ENCODE measurements around the gene CCDC197. TPM values are rescaled to one million over a fixed set of nuclear protein-coding genes. Genes with fewer than 3 reads are reported as not detected.

CCDC197 gene
- total and polyA plus RNA-seq, 4 donors: not detected

GRCh38 chr14:94014382-94014781 is 17.3 kb downstream of the CCDC197 start:
- no peak for DNase-seq
- Histone ChIP-seq H3K36me3 (ENCODE audit: control insufficient read depth in 4 of 4, insufficient read depth in 4 of 4, low read length in 4 of 4) (no peaks in the 10 kb centered on the region), H3K9ac (ENCODE audit: insufficient read depth in 1 of 2, low read length in 2 of 2) (no peak overlapping the region), H3K9me3 (ENCODE audit: control insufficient read depth in 4 of 4, insufficient read depth in 3 of 4, low read length in 3 of 4) (no peaks in the 10 kb centered on the region), H3K27me3 (ENCODE audit: control insufficient read depth in 3 of 3, insufficient read depth in 3 of 3, low read length in 2 of 3) (peaks cover 0 to 3% (median 0%) of the 10 kb centered on the region in 3 donors), H3K4me3 (no peak overlapping the region), H3K4me1 (ENCODE audit: control insufficient read depth in 5 of 5, insufficient read depth in 5 of 5, low read length in 5 of 5) (no peaks in the 10 kb centered on the region), H3K27ac (ENCODE audit: low read depth in 1 of 2, low read length in 1 of 2) (no peak overlapping the region)
- TF ChIP-seq CTCF (IDR thresholded peaks at IDR 0.05; ENCODE audit: control extremely low read depth, extremely low read depth): no peak
- 76 to 82% methylated on average over 6 of the region's 6 CpGs for whole genome bisulfite sequencing, 2 donors
- no peak for ATAC-seq (ENCODE audit: insufficient read depth, low FRiP score)

GRCh38 chr14:94015223-94015622 is 18.1 kb downstream of the CCDC197 start:
- no peak for TF ChIP-seq CTCF (IDR thresholded peaks at IDR 0.05; ENCODE audit: control extremely low read depth, extremely low read depth)
- H3K4me1 ChIP-seq (ENCODE audit: control insufficient read depth in 5 of 5, insufficient read depth in 5 of 5, low read length in 5 of 5): no peaks in the 10 kb centered on the region
- no peak for DNase-seq
- no peak overlapping the region for H3K27ac ChIP-seq (ENCODE audit: low read depth in 1 of 2, low read length in 1 of 2)
- H3K9ac ChIP-seq (ENCODE audit: insufficient read depth in 1 of 2, low read length in 2 of 2): no peak overlapping the region
- peaks cover 0 to 3% (median 0%) of the 10 kb centered on the region in 3 donors for H3K27me3 ChIP-seq (ENCODE audit: control insufficient read depth in 3 of 3, insufficient read depth in 3 of 3, low read length in 2 of 3)
- no peaks in the 10 kb centered on the region for H3K36me3 ChIP-seq (ENCODE audit: control insufficient read depth in 4 of 4, insufficient read depth in 4 of 4, low read length in 4 of 4)
- no peak overlapping the region for H3K4me3 ChIP-seq
- no peak for ATAC-seq (ENCODE audit: insufficient read depth, low FRiP score)
- 84 to 100% methylated on average over 2 of the region's 2 CpGs for WGBS, 2 donors
- H3K9me3 ChIP-seq (ENCODE audit: control insufficient read depth in 4 of 4, insufficient read depth in 3 of 4, low read length in 3 of 4): no peaks in the 10 kb centered on the region

- 83 to 91% methylated on average over 8 of the region's 8 CpGs for WGBS, 2 donors
These were observed 19.4 kb downstream of the CCDC197 start for GRCh38 chr14:94016446-94016976.

More at GRCh38 chr14:94016446-94016976, 19.4 kb downstream of the CCDC197 start:
- TF ChIP-seq CTCF (IDR thresholded peaks at IDR 0.05; ENCODE audit: control extremely low read depth, extremely low read depth): no peak
- Histone ChIP-seq H3K27me3 (ENCODE audit: control insufficient read depth in 3 of 3, insufficient read depth in 3 of 3, low read length in 2 of 3) (peaks cover 0 to 3% (median 0%) of the 10 kb centered on the region in 3 donors), H3K4me3 (no peak overlapping the region), H3K36me3 (ENCODE audit: control insufficient read depth in 4 of 4, insufficient read depth in 4 of 4, low read length in 4 of 4) (no peaks in the 10 kb centered on the region), H3K27ac (ENCODE audit: low read depth in 1 of 2, low read length in 1 of 2) (no peak overlapping the region), H3K9ac (ENCODE audit: insufficient read depth in 1 of 2, low read length in 2 of 2) (no peak overlapping the region), H3K4me1 (ENCODE audit: control insufficient read depth in 5 of 5, insufficient read depth in 5 of 5, low read length in 5 of 5) (no peaks in the 10 kb centered on the region), H3K9me3 (ENCODE audit: control insufficient read depth in 4 of 4, insufficient read depth in 3 of 4, low read length in 3 of 4) (no peaks in the 10 kb centered on the region)
- DNase-seq (no peak), ATAC-seq (ENCODE audit: insufficient read depth, low FRiP score) (no peak)

Measured in lung (tissue), 12 donors.